ENCODE data around the gene OPN5. TPM values are rescaled to one million over a fixed set of nuclear protein-coding genes. Genes with fewer than 3 reads are reported as not detected.
"Not testable (repeated sequence)": the region's sequence is repeated elsewhere in the genome, so short reads cannot be mapped to it uniquely, and the experiment has no call there.

OPN5 gene
- not detected in 2 replicates for total RNA-seq

- Mint-ChIP-seq H3K27ac (no peak within 1 kb of the TSS), H3K4me3 (ENCODE audit: low read depth) (no peak within 1 kb of the TSS), H3K4me1 (ENCODE audit: low read depth) (peaks cover 2% of the 10 kb centered on the region), H3K36me3 (ENCODE audit: low read depth) (no peaks in the 10 kb centered on the region), H3K9me3 (no peaks in the 10 kb centered on the region), H3K27me3 (ENCODE audit: low read depth) (peaks cover 30% of the 10 kb centered on the region)
- intact Hi-C loops (cut with micrococcal nuclease): no loop called here
- no peak for DNase-seq (ENCODE audit: low spot score)
Measured at GRCh38 chr6:47781732-47782131, at the start of gene OPN5. OPN5 (plus strand) TSS chr6:47782032; CDS start chr6:47782067, 35 bp downstream.

GRCh38 chr6:47733879-47734558 is 47.8 kb upstream of the OPN5 start:
- Mint-ChIP-seq H3K4me3 (ENCODE audit: low read depth) (no peak overlapping the region), H3K36me3 (ENCODE audit: low read depth) (no peaks in the 10 kb centered on the region), H3K27me3 (ENCODE audit: low read depth) (peaks cover 22% of the 10 kb centered on the region), H3K4me1 (ENCODE audit: low read depth) (no peaks in the 10 kb centered on the region), H3K27ac (no peak overlapping the region), H3K9me3 (no peaks in the 10 kb centered on the region)
- no peak for DNase-seq (ENCODE audit: low spot score)
- intact Hi-C loops (cut with micrococcal nuclease): loop anchor here (1.0 kb wide), 2 partner anchors 103 to 320 kb away; no protein-coding TSS in a partner anchor

- DNase-seq (ENCODE audit: low spot score): no peak
- intact Hi-C loops (cut with micrococcal nuclease): loop anchor here (1.0 kb wide), 2 partner anchors 104 to 321 kb away; no protein-coding TSS in a partner anchor
- Mint-ChIP-seq H3K4me1 (ENCODE audit: low read depth) (no peaks in the 10 kb centered on the region), H3K27me3 (ENCODE audit: low read depth) (peaks cover 22% of the 10 kb centered on the region), H3K4me3 (ENCODE audit: low read depth) (no peak overlapping the region), H3K27ac (no peak overlapping the region), H3K36me3 (ENCODE audit: low read depth) (no peaks in the 10 kb centered on the region), H3K9me3 (no peaks in the 10 kb centered on the region)
Measured at GRCh38 chr6:47734831-47735481, 46.9 kb upstream of the OPN5 start.

- Mint-ChIP-seq H3K4me3 (ENCODE audit: low read depth) (no peak overlapping the region), H3K27ac (no peak overlapping the region), H3K4me1 (ENCODE audit: low read depth) (no peaks in the 10 kb centered on the region), H3K27me3 (ENCODE audit: low read depth) (peaks cover 19% of the 10 kb centered on the region), H3K36me3 (ENCODE audit: low read depth) (no peaks in the 10 kb centered on the region), H3K9me3 (no peaks in the 10 kb centered on the region)
- intact Hi-C loops (cut with micrococcal nuclease): no loop called here
- no peak for DNase-seq (ENCODE audit: low spot score)
Measured at GRCh38 chr6:47736083-47736700, 45.6 kb upstream of the OPN5 start.

- no peak overlapping the region for H3K27ac Mint-ChIP-seq
- no peak for DNase-seq (ENCODE audit: low spot score)
- peaks cover 16% of the 10 kb centered on the region for H3K27me3 Mint-ChIP-seq (ENCODE audit: low read depth)
- intact Hi-C loops (cut with micrococcal nuclease): no loop called here
- no peaks in the 10 kb centered on the region for H3K9me3 Mint-ChIP-seq
- H3K4me1 Mint-ChIP-seq (ENCODE audit: low read depth): peaks cover 3% of the 10 kb centered on the region
- no peak overlapping the region for H3K4me3 Mint-ChIP-seq (ENCODE audit: low read depth)
- no peaks in the 10 kb centered on the region for H3K36me3 Mint-ChIP-seq (ENCODE audit: low read depth)
Measured at GRCh38 chr6:47737406-47737805, 44.4 kb upstream of the OPN5 start.

GRCh38 chr6:47740714-47741113 is 41.1 kb upstream of the OPN5 start:
- Mint-ChIP-seq H3K27ac (no peak overlapping the region), H3K27me3 (ENCODE audit: low read depth) (peaks cover 4% of the 10 kb centered on the region), H3K4me1 (ENCODE audit: low read depth) (peaks cover 3% of the 10 kb centered on the region), H3K36me3 (ENCODE audit: low read depth) (no peaks in the 10 kb centered on the region), H3K9me3 (no peaks in the 10 kb centered on the region), H3K4me3 (ENCODE audit: low read depth) (no peak overlapping the region)
- intact Hi-C loops (cut with micrococcal nuclease): no loop called here
- no peak for DNase-seq (ENCODE audit: low spot score)

GRCh38 chr6:47741807-47742206 is 40.0 kb upstream of the OPN5 start:
- no peak for DNase-seq (ENCODE audit: low spot score)
- no peaks in the 10 kb centered on the region for H3K36me3 Mint-ChIP-seq (ENCODE audit: low read depth)
- no peaks in the 10 kb centered on the region for H3K27me3 Mint-ChIP-seq (ENCODE audit: low read depth)
- H3K9me3 Mint-ChIP-seq: no peaks in the 10 kb centered on the region
- intact Hi-C loops (cut with micrococcal nuclease): no loop called here
- H3K4me1 Mint-ChIP-seq (ENCODE audit: low read depth): peaks cover 3% of the 10 kb centered on the region
- no peak overlapping the region for H3K4me3 Mint-ChIP-seq (ENCODE audit: low read depth)
- no peak overlapping the region for H3K27ac Mint-ChIP-seq

GRCh38 chr6:47743744-47744143 is 38.1 kb upstream of the OPN5 start:
- no peak overlapping the region for H3K4me3 Mint-ChIP-seq (ENCODE audit: low read depth)
- H3K27me3 Mint-ChIP-seq (ENCODE audit: low read depth): no peaks in the 10 kb centered on the region
- no peak overlapping the region for H3K27ac Mint-ChIP-seq
- DNase-seq (ENCODE audit: low spot score): no peak
- intact Hi-C loops (cut with micrococcal nuclease): no loop called here
- H3K9me3 Mint-ChIP-seq: no peaks in the 10 kb centered on the region
- peaks cover 3% of the 10 kb centered on the region for H3K4me1 Mint-ChIP-seq (ENCODE audit: low read depth)
- no peaks in the 10 kb centered on the region for H3K36me3 Mint-ChIP-seq (ENCODE audit: low read depth)

GRCh38 chr6:47745269-47745668 is 36.6 kb upstream of the OPN5 start:
- H3K9me3 Mint-ChIP-seq; intact Hi-C loops (cut with micrococcal nuclease); H3K4me1 Mint-ChIP-seq (ENCODE audit: low read depth); DNase-seq (ENCODE audit: low spot score); H3K36me3 Mint-ChIP-seq (ENCODE audit: low read depth); H3K27me3 Mint-ChIP-seq (ENCODE audit: low read depth); H3K27ac Mint-ChIP-seq; H3K4me3 Mint-ChIP-seq (ENCODE audit: low read depth): not testable (repeated sequence)

- H3K4me1 Mint-ChIP-seq (ENCODE audit: low read depth): no peaks in the 10 kb centered on the region
Measured at GRCh38 chr6:47749757-47750156, 32.1 kb upstream of the OPN5 start.

GRCh38 chr6:47752801-47753200 is 29.0 kb upstream of the OPN5 start:
- no peak overlapping the region for H3K27ac Mint-ChIP-seq
- intact Hi-C loops (cut with micrococcal nuclease): no loop called here
- no peaks in the 10 kb centered on the region for H3K4me1 Mint-ChIP-seq (ENCODE audit: low read depth)
- H3K9me3 Mint-ChIP-seq: no peaks in the 10 kb centered on the region
- DNase-seq (ENCODE audit: low spot score): no peak
- H3K36me3 Mint-ChIP-seq (ENCODE audit: low read depth): no peaks in the 10 kb centered on the region
- H3K27me3 Mint-ChIP-seq (ENCODE audit: low read depth): peaks cover 11% of the 10 kb centered on the region
- no peak overlapping the region for H3K4me3 Mint-ChIP-seq (ENCODE audit: low read depth)

More at GRCh38 chr6:47749757-47750156, 32.1 kb upstream of the OPN5 start:
- Mint-ChIP-seq H3K4me3 (ENCODE audit: low read depth) (no peak overlapping the region), H3K9me3 (no peaks in the 10 kb centered on the region), H3K27ac (no peak overlapping the region), H3K36me3 (ENCODE audit: low read depth) (no peaks in the 10 kb centered on the region), H3K27me3 (ENCODE audit: low read depth) (peaks cover 9% of the 10 kb centered on the region)
- DNase-seq (ENCODE audit: low spot score): no peak
- intact Hi-C loops (cut with micrococcal nuclease): no loop called here

- no peaks in the 10 kb centered on the region for H3K9me3 Mint-ChIP-seq
- no peak overlapping the region for H3K27ac Mint-ChIP-seq
- H3K4me1 Mint-ChIP-seq (ENCODE audit: low read depth): no peaks in the 10 kb centered on the region
- no peaks in the 10 kb centered on the region for H3K36me3 Mint-ChIP-seq (ENCODE audit: low read depth)
- H3K27me3 Mint-ChIP-seq (ENCODE audit: low read depth): peaks cover 2% of the 10 kb centered on the region
- no peak for DNase-seq (ENCODE audit: low spot score)
- H3K4me3 Mint-ChIP-seq (ENCODE audit: low read depth): no peak overlapping the region
- intact Hi-C loops (cut with micrococcal nuclease): no loop called here
Measured at GRCh38 chr6:47759364-47759763, 22.5 kb upstream of the OPN5 start.

GRCh38 chr6:47762502-47762901 is 19.3 kb upstream of the OPN5 start:
- DNase-seq (ENCODE audit: low spot score): no peak
- no peaks in the 10 kb centered on the region for H3K36me3 Mint-ChIP-seq (ENCODE audit: low read depth)
- H3K27ac Mint-ChIP-seq: no peak overlapping the region
- intact Hi-C loops (cut with micrococcal nuclease): no loop called here
- H3K4me3 Mint-ChIP-seq (ENCODE audit: low read depth): no peak overlapping the region
- H3K9me3 Mint-ChIP-seq: no peaks in the 10 kb centered on the region
- peaks cover 2% of the 10 kb centered on the region for H3K27me3 Mint-ChIP-seq (ENCODE audit: low read depth)
- no peaks in the 10 kb centered on the region for H3K4me1 Mint-ChIP-seq (ENCODE audit: low read depth)

Measured in activated T-helper 2 cell treated with anti-CD3 and anti-CD28 coated beads, Interferon-gamma antibody, Interleukin-2, Interleukin-4, amounts not matched to agents 10 μg/mL and 5 μg/mL and 100 μg/mL, durations not matched to agents 14 hours and 24 hours and 36 hours (primary cell).